GM18526 (cell line): Measurements from ENCODE around the gene AUH.
A peak's percentile ranks its signal among the peaks of the same experiment; 100 is the strongest.

ENCODE experiments used
- POLR2A ChIP-seq: IDR thresholded peaks from 3 replicates; pipeline ENCODE4 v1.6.1; 2011; ENCODE audit not compliant: insufficient read length; ENCODE audit errors: extremely low read depth

AUH gene

GRCh38 chr9:91202736-91203283 lies 158.9 kb downstream of the AUH start:
- TF ChIP-seq POLR2A = no peak

- no peak for TF ChIP-seq POLR2A
Observed at GRCh38 chr9:91200692-91201336, 160.9 kb downstream of the AUH start.

- no peak for TF ChIP-seq POLR2A
Observed at GRCh38 chr9:91199739-91200497, 161.8 kb downstream of the AUH start.

- TF ChIP-seq POLR2A = no peak
Observed at GRCh38 chr9:91198405-91198804, 163.3 kb downstream of the AUH start.

GRCh38 chr9:91197232-91198181 lies 164.2 kb downstream of the AUH start:
- no peak for TF ChIP-seq POLR2A

- no peak for TF ChIP-seq POLR2A
Observed at GRCh38 chr9:91196103-91196950, 165.4 kb downstream of the AUH start.

- no peak for TF ChIP-seq POLR2A
Observed at GRCh38 chr9:91195372-91196012, 166.2 kb downstream of the AUH start.

GRCh38 chr9:91193658-91194391 lies 167.9 kb downstream of the AUH start:
- peak; percentile 35 for TF ChIP-seq POLR2A

GRCh38 chr9:91193087-91193657 lies 168.5 kb downstream of the AUH start:
- TF ChIP-seq POLR2A = no peak

GRCh38 chr9:91192381-91193086 lies 169.2 kb downstream of the AUH start:
- no peak for TF ChIP-seq POLR2A

- TF ChIP-seq POLR2A = no peak
Observed at GRCh38 chr9:91191411-91192380, 170.0 kb downstream of the AUH start.
